Suppressor macrophage treated with lipopolysaccharide for 1 hour (primary cell): Measurements from ENCODE around the gene SELENOT.
A peak's percentile ranks its signal among the peaks of the same experiment; 100 is the strongest.
"Not testable (repeated sequence)": the region's sequence is repeated elsewhere in the genome, so short reads cannot be mapped to it uniquely, and the experiment has no call there.

Experiments
- DNase-seq, 3 donors: peaks; one replicate each; pipeline ENCODE4 v3.0.0-alpha.2; 2020 to 2022

Gene SELENOT

GRCh38 chr3:150609988-150610387 is 6.9 kb downstream of the SELENOT start:
- peak in 1 of 3 donors; percentile 34 for DNase-seq

DNA sequence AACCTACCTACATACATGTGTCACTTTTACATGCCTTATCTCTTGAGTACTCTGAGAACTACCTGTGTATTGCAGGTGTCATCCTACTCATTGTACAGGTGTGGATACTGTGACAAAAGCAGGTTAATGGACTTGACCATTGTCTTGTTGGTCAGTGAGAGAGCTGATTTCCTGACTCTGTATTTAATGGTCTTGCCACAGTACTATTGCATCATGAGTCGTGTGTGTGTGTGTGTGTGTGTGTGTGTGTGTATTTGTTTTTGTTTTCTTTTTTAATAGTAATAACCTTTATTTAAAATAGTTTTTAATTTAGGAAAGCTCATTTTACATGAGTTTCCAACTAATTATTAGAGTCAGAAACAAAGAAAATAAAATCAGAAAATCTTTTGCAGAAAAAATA is 7.7 kb downstream of the SELENOT start:
- peak in 2 of 3 donors; percentile 8 to 13 for DNase-seq

GRCh38 chr3:150611666-150612065 is 8.5 kb downstream of the SELENOT start:
- no peak for DNase-seq

GRCh38 chr3:150612494-150612893 is 9.4 kb downstream of the SELENOT start:
- no peak for DNase-seq

GRCh38 chr3:150613034-150613433 is 9.9 kb downstream of the SELENOT start:
- no peak for DNase-seq

- no peak for DNase-seq
Measured at GRCh38 chr3:150613709-150614480, 10.8 kb downstream of the SELENOT start.

GRCh38 chr3:150620002-150620689 is 17.0 kb downstream of the SELENOT start:
- DNase-seq = no peak

DNA sequence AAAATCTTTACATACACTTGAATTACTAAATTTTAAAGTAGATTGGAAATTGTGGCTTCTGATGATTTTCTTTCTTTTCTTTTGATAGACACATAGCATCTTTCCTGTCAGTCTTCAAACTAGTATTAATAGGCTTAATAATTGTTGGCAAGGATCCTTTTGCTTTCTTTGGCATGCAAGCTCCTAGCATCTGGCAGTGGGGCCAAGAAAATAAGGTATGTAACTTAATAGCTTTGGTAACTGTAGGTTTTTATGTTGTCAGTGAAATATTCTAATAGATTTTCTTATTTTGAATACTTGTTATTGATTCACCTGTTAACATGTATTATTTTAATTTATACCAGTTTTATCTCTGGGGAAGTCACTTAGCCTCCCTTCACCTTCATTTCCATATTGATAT is 19.8 kb downstream of the SELENOT start:
- DNase-seq = not testable (repeated sequence)

DNA sequence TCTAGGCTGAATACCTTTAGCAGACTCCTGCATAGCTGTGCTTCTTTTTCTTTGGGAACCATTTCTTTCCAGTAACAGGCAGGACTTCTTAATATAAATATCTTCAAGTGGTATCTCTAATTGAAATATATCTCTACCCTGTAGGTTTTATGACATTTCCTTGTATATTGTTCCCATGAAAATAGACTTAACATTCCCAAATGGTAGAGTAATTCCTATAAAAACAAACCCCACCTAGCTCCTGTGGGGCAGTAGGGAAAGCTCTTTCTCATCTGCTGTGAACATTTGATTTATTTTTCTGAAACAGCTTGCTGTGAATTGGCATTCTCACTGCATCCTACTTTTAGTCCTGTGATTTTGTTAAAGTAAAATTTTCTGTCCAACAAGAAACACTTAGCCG is 20.8 kb downstream of the SELENOT start:
- DNase-seq = no peak

- DNase-seq = no peak
Measured at GRCh38 chr3:150626148-150626930, 23.2 kb downstream of the SELENOT start.

GRCh38 chr3:150627557-150627956 is 24.4 kb downstream of the SELENOT start:
- no peak for DNase-seq

DNA sequence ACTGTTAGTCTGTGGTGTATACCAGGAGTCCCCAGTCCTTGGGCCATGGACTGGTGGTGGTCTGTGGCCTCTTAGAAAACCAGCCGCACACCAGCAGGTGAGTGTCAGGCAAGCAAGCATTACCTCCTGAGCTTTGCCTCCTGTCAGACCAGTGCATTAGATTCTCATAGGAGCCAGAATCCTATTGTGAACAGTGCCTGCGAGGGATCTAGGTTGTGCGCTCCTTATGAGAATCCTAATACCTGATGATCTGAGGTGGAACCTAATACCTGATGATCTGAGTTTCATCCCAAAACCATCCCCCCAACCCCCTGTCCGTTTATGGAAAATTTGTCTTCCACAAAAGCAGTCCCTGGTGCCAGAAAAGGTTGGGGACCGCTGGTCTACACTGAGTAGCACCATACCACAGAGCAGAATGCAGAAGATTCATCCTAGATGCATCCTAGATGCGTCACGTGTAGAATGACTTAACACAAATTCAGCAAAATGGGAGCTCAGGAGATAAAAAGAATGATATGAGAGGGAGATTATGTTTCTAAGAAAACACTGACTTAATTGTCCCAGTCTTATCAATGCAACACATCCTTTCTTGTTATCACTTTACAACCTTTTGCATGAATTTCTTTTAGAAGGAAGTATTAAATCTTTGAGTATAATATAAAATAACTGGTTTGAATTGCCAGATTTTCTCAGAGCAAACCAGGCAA is 28.5 kb downstream of the SELENOT start:
- DNase-seq = no peak

- DNase-seq = no peak
Measured at GRCh38 chr3:150635076-150635475, 32.0 kb downstream of the SELENOT start.

DNA sequence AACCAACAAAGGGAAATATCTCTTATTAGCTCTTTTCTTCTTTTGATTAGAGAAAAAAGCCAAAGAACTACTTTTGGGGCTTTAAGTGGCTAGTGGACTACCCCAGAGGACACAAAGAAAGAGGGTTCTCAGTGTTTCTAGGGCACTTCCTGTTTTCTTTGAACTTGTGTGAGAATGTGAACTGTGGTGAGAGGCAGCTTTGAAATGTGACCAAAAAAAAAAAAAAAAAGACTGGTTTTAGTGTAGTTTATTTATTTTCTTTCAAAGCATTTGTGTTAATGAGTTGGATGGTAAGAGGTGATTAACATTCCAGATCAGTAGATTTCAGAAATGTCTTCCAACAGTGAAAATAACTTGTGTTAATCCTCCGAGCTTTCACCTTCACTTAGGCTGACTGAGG is 32.4 kb downstream of the SELENOT start:
- DNase-seq = peak; percentile 18 to 32 (median 21)

- no peak for DNase-seq
Measured at GRCh38 chr3:150636258-150636657, 33.1 kb downstream of the SELENOT start.

DNA sequence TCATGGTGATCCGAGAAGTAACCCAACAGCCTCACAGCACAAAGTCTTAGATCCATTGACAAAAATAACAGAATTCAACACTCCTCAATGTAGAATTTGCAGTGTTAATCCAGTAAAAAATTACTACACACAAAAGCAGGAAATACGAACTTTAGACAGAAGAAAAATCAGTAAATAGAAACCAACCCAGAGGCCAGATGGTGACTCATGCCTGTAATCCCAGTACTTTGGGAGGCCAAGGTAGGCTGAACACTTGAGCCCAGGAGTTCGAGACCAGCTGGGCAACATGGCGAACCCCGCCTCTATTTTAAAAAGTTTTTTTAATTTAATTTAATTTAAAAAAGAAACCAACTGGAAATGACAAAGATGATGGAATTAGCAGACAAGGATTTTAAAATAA is 36.1 kb downstream of the SELENOT start:
- DNase-seq = peak in 1 of 3 donors; percentile 8

DNA sequence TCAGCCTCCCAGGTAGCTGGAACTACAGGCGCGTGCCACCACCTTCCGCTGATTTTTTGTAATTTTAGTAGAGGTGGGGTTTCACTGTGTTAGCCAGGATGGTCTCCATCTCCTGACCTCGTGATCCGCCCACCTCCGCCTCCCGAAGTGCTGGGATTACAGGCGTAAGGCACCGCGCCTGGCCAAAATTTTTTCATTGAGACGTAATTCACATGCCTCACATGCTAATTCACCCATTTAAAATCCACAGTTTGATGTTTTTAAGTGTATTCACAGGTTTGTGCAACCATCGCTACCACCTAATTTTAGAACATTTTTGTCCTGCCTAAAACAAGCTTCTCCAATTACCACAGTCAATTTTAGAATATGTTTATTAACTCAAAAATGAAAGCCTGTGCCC is 37.1 kb downstream of the SELENOT start:
- DNase-seq = no peak

- DNase-seq = no peak
Measured at GRCh38 chr3:150653110-150653561, 50.0 kb downstream of the SELENOT start.

DNA sequence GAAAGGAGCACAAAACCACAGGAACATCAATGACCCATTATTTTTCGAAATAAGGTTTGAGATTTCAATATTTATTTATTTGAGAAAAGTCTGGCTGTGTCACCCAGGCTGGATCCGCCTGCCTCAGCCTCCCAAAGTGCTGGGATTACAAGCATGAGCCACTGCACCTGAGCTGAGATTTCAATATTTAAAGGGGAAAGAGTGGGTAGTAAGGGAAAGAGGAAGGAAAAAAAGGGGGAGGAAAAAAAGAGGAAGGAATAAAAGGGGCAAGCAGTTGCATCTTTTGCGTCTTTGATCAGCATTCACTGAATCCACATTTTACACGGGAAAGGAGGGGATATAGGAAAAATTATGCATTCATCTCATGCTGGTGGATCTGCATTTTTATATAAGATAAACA is 53.2 kb downstream of the SELENOT start:
- peak; percentile 5 to 66 (median 25) for DNase-seq

- peak in 2 of 3 donors; percentile 6 to 21 for DNase-seq
Measured at GRCh38 chr3:150662410-150663200, 59.5 kb downstream of the SELENOT start.

- DNase-seq = no peak
Measured at GRCh38 chr3:150663461-150663860, 60.3 kb downstream of the SELENOT start.

DNA sequence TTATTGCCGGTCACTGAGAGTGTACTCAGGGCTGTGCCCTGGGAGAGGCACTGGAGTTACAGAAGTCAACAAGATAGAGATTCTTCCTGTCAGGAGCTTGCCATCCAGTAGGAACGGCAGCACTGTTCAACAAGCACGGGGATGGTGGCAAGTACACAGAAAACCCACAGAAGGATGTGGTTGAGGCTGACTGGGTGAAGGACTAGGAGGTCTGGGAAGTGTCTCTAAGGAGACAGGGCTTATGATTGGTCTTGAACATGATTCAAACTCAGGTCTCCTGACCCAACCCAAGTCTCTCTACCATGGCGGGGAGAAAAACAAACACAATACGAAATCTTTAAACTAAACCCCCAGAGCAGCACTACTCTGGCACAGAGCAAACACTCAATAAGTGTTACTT is 63.0 kb downstream of the SELENOT start:
- no peak for DNase-seq
